NK-92 (cell line): ENCODE data around the gene XYLB.

Experiments used
- DNase-seq: peaks from one replicate; lab custom pipeline; 2025; ENCODE audit not compliant: unreplicated experiment; lab: John Stamatoyannopoulos, UW

The XYLB gene

GRCh38 chr3:38361496-38361895, 14.9 kb downstream of the XYLB start:
- DNase-seq, result no peak

GRCh38 chr3:38362825-38363224, 16.2 kb downstream of the XYLB start:
- no peak for DNase-seq

GRCh38 chr3:38364721-38365400, 18.3 kb downstream of the XYLB start:
- DNase-seq, result no peak

GRCh38 chr3:38365469-38366062, 19.0 kb downstream of the XYLB start:
- no peak for DNase-seq

- no peak for DNase-seq
These were observed 19.5 kb downstream of the XYLB start for GRCh38 chr3:38366082-38366481.

GRCh38 chr3:38367779-38368178, 21.2 kb downstream of the XYLB start:
- DNase-seq, result no peak

- no peak for DNase-seq
These were observed 21.7 kb downstream of the XYLB start for GRCh38 chr3:38368238-38368637.

GRCh38 chr3:38369186-38369585, 22.6 kb downstream of the XYLB start:
- no peak for DNase-seq

- DNase-seq, result no peak
These were observed 23.6 kb downstream of the XYLB start for GRCh38 chr3:38370149-38370548.

- no peak for DNase-seq
These were observed 24.3 kb downstream of the XYLB start for GRCh38 chr3:38370861-38371260.

GRCh38 chr3:38371541-38372213, 25.1 kb downstream of the XYLB start:
- DNase-seq, result no peak

GRCh38 chr3:38372214-38372601, 25.6 kb downstream of the XYLB start:
- no peak for DNase-seq

- DNase-seq, result no peak
These were observed 27.6 kb downstream of the XYLB start for GRCh38 chr3:38374221-38374620.

- DNase-seq, result no peak
These were observed 28.5 kb downstream of the XYLB start for GRCh38 chr3:38375072-38375471.

- DNase-seq, result no peak
These were observed 29.0 kb downstream of the XYLB start for GRCh38 chr3:38375488-38376097.

- DNase-seq, result no peak
These were observed 29.7 kb downstream of the XYLB start for GRCh38 chr3:38376098-38376816.

- DNase-seq, result no peak
These were observed 32.7 kb downstream of the XYLB start for GRCh38 chr3:38379201-38379770.

GRCh38 chr3:38382506-38383080, 36.0 kb downstream of the XYLB start:
- no peak for DNase-seq

GRCh38 chr3:38383156-38383875, 36.7 kb downstream of the XYLB start:
- no peak for DNase-seq
